Suppressor macrophage treated with lipopolysaccharide for 4 hours (primary cell): ENCODE data around the gene EGF.
A peak's percentile ranks its signal among the peaks of the same experiment; 100 is the strongest.
"Not testable (repeated sequence)": the region's sequence is repeated elsewhere in the genome, so short reads cannot be mapped to it uniquely, and the experiment has no call there.

Experiments used
- DNase-seq: peaks from one replicate; pipeline ENCODE4 v3.0.0-alpha.2; 2020

Gene EGF

DNA sequence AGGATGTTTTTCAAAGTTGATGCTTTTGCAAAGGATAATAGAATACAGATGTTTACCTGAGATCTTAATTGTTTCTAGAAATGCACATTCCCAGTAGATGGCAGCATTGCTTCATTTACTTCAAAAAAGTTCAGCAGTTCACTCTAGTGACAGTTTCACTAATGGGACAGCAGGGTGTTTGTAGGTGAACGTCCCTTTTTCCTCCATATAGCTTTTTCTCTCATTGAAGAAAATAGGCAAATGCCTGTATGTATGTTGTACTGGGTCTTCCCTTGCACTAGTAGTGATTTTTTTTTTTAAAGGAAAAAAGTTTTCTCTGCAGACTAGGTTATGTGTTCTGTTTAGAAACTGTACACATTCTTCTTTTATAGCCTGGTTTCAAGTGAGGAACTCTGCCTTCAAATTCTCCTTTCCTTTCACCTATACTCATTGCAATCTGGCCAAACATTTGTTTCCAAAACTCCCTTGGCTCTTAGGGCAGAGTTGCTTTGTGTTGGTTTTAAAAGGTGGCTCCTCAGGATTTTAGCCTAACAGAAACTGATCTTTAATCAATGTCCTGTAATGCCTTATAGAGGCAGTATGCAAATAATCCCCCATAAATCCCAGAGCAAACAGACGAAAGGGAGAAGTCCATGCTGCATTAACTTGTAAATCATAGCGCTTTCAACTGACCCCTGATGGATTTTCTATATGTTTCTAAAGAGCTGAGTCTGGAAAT is 86.3 kb downstream of the EGF start:
- DNase-seq: peak; percentile 81

GRCh38 chr4:109999585-109999912 is 86.9 kb downstream of the EGF start:
- DNase-seq: no peak

GRCh38 chr4:110002326-110002725 is 89.6 kb downstream of the EGF start:
- peak; percentile 24 for DNase-seq

DNA sequence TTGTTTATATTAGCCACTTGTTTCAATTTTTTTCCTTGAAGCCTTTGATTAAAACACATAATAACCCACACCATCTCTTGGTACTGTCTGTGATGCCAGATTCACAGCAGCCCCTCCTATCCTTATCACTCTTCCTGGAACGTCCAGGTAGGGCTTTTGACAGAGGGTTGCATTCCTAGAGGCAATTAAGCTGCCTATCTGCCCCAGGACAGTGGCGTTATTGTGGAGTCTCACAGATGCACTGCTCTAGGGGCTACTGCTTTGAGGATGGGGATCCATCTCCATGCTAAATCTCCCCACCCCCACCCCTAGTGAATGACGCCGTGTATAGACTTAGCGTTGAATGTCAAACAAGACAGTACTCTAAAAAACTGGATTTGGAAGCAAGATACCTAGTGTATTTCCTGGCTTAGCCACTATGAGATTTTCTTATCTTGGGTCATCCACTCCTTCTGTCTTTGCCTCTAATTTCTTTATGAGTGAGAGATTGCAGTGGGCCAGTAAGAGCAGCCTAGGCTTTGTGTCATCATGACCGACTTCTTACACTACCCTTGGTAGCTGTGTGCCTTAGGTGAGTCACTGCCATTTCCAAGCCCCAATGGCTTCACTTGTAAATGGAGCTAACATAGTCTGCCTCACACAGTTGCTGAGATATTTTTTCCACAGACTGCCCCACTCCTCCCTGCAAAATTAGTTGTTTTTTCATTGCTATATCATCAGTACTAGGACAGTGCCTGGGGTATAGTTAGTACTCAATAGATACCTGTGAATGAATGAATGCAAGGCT is 90.9 kb downstream of the EGF start:
- DNase-seq: no peak

GRCh38 chr4:110004556-110004955 is 91.9 kb downstream of the EGF start:
- no peak for DNase-seq

DNA sequence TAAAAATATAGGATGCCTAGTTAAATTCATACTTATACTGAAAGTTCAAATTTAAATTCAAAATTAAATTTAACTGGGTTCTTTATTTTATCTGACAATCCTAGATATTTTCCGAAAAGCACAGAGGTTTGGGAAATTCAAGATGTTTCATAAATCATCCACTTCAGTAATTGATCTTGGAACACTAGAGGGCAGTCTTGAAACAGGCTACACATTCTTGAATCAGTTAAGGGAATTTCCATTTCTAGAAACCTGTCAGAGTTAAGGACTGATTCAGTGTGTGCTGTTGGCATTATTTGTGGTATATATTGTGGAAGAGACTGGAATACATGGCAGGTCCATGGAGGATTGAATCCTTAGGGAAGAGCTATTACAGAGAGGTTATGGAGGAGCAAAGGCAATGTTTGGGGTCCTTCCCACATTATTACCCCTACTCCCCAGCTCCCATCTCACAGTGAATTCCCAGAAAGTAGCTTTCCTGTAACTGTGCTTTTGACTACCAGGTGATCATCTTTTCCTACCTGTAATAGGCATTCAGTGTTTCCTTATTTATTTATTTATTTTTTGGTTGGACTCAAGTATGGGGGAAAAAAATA is 92.9 kb downstream of the EGF start:
- DNase-seq: peak; percentile 84

DNA sequence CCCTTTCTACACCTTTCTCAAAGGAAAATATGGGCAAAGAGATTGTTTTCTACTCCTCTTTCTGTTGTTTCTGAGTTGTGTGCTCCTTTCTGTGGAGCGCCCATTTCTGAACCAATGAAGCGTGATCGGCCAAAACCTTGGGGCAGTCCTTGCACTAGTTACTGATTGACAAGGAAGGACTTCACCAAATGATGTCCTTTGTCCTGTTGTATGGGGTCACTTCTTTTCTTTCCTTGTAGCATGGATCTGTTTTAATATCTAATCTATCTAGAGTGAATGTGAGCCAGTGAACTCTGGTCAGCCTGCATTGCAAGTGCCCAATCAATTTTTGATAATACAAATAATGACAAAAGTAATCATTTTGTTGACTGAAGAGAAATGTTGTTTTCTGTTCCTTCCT is 94.5 kb downstream of the EGF start:
- DNase-seq: no peak

DNA sequence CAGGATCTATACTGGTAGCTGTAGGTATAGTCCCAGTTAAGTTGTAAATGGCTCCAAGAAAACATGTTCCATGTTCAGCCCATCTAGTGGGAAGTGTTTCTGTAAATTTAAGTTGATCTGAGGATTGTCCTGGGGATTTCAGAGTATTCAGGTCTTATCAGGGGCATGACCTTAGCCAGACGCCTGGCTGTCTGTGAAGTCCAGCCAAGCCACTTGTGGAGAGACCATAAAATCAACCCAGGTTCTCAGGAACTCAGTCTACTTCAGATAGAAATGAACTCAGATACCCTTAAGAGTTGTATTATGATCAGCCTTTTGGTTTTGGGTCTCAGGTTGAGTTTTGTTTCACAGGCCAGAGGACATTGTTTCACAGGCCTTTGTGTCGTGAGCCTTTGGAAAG is 95.9 kb downstream of the EGF start:
- DNase-seq: no peak

- no peak for DNase-seq
Observed at GRCh38 chr4:110009550-110009949, 96.9 kb downstream of the EGF start.

DNA sequence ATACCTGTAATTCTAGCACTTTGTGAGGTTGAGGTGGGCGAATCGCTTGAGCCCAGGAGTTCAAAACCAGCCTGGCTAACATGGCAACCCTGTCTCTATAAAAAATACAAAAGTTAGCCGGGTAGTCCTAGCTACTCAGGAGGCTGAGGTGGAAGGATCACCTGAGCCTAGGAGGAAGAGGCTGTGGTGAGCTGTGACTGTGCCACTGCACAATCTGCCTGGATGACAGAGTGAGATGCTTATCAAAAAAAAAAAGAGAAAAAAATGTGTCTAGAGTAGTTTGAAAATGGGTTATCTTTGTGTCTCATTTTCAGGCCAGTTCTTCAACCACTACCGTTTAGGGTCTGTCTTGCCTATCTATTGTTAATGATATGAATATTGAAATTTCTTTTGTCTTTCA is 98.1 kb downstream of the EGF start:
- no peak for DNase-seq

DNA sequence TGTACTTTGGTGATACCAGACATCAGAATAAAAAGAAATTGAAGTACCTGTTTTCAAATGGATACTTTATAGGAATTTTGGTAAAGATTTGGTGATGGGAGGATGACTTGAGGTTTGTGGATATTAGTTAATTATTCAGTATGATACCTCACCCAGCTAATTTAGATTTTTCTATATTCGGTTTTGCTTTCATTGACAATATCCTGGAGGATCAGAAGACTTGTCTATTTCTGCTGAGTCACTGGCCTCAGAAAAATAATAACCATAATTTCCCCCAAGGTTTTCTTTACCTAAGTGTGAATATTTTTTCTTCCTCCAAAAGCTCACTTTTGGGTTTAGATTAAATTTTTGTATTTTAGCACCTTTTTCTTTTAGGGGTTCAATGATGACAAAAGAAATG is 100.2 kb downstream of the EGF start:
- no peak for DNase-seq

DNA sequence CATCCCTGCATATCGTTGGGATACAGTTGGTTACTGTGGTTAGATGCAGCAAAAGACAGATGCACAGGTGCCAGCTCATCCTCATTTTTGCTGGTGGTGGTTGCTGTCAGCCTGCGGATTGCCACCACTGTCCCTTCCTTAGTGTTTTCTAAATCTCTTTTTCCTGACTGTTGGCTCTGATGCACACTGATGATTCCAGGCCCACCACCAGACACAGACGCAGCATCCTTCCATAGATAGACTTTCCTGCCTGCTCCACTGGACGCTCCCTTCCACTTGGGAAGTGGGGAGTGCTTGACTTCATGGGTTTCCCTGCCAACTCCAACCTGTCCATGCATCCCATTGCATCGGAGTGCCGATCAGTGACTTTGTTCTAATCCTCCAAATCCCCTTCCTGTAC is 101.5 kb downstream of the EGF start:
- no peak for DNase-seq

DNA sequence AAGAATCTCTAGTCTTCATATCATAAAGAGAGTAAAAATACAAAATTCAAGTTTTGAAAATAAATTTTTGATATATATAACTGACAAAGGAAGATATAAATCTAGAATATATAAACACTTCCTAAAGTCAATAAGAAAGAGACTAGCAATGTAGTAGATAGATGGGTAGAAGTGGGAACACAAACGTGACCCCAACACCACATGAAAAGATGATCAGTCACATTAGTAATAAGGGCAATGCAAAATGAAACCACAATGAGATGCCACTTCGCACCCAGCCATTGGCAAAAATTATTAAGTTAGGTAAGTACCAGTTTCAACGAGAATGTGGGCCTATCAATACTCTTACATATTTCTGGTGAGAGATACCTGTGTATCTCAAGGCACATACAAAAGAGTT is 106.5 kb downstream of the EGF start:
- no peak for DNase-seq

DNA sequence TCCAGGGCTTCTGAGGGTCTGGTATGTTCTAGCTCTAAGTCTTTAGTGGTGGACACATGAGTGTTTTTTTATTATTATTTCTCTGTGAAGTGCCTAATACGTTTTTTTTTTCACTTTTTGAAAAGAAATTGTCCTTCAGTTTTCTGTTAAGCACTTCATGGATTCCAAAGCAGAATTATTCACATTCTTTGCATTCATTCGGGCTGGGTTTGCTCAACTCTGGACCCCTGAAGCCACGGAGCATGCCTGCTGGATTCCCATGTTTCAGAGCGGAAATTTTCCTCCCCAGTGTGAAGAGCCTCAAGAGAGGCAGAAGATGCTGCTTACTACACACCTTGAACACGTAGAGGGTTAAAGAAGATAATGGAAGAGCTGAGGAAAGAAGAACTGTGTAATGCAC is 107.5 kb downstream of the EGF start:
- no peak for DNase-seq

GRCh38 chr4:110020646-110021443 is 108.2 kb downstream of the EGF start:
- peak; percentile 19 for DNase-seq

DNA sequence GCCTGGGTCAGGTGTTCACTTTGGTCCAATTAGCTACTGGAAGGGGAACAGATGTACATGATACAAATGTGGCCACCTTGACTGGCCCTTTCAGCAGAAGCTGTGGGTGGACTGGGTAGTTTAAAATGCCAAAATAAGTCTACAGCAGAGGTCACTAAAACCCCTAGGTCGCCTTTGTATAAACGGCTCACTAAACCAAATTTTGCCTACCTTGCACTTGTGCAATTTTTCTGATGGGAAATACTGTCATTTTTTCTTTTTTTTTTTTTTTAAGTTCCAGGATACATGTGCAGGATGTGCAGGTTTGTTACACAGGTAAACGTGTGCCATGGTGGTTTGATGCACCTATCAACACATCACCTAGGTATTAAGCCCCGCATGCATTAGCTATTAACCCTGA is 109.8 kb downstream of the EGF start:
- no peak for DNase-seq

DNA sequence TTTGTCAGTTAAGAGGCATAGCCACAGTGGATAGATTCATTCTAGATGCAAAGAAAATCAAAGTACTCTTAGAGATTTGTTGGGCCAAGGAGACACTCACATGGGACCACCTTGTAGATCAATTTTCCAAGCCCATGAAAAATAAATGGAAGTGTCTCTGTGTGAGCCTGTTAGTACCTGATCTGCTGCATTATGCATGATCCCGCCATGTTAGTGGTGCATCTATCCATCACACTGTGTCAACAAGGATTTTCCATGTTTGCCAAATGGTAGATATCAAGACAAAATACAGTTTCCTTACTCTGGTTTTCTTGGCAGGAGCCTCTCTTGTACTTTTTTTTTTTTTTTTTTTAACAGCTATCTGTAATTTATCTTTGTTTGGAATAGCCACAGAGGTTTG is 112.4 kb downstream of the EGF start:
- no peak for DNase-seq

- DNase-seq: no peak
Observed at GRCh38 chr4:110025718-110026117, 113.0 kb downstream of the EGF start.

DNA sequence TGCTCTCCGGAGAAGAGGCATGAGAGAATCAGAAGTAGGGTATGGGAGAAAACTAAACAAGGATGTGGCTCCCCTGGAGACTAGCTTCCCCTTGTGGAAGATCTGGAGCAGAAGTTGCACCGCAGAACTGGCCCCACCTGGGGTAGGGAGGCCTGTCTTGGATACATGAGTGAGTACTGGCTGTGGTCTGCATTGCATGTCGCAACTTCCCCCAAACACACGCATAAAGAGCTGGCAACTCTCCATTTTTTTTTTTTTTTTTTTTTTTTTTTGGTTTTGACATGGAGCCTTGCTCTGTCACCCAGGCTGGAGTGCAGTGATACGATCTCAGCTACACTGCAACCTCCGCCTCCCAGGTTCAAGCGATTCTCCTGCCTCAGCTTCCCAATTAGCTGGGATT is 119.9 kb downstream of the EGF start:
- DNase-seq: peak; percentile 65

GRCh38 chr4:110033355-110034025 is 120.8 kb downstream of the EGF start:
- DNase-seq: no peak

DNA sequence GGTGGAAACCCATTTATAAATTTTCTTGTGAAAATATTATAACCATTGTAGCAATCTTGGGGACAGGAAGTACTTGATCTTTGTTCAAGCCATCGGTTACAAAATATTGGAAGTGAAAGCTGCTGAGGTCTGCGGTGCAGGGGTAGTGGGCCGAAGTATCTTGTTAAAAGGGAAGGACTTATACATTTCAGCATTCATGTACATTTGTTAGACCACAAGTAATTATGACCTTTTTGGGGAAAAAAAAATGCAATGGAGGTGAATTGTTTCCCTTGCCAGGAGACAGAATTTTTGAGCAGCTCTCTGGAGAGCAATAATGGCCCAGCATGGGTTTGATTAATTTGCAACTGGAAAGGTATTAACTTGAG is 121.3 kb downstream of the EGF start:
- DNase-seq: peak; percentile 84

DNA sequence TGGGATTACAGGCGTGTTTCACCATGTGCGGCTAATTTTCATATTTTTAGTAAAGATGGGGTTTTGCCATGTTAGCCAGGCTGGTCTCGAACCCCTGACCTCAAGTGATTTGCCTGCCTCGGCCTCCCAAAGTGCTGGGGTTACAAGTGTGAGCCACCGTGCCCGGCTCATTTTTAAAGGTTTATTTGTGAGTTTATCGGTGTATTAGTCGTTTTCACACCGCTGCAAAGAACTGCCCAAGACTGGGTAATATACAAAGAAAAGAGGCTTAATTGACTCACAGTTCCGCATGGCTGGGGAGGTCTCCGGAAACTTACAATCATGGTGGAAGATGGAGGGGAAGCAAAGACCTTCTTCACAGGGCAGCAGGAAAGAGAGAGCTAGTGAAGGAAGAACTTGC is 126.5 kb downstream of the EGF start:
- not testable (repeated sequence) for DNase-seq

DNA sequence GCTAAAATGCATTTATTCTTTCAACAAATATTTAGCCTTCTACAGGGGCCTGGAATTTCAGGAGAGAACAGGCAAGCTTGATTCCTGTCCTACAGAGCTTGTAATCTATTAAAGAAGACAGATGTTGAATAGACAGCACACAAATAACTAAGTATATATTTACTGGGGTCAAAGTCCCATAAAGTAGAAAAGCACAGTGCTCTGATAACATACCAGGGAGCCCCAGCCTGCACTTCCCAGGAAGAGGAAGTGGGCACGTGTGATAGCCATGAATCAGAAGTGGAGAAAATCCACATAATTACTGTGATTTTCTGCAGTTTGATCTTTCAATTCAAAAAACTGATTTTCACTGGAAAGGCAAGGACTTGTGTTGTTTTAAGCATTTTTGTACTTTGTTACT is 129.1 kb downstream of the EGF start:
- peak; percentile 15 for DNase-seq
